Stimulated activated CD4-positive, alpha-beta T cell treated with anti-CD3 and anti-CD28 coated beads, Interleukin-4, amount 100 ng/mL, for 24 hours (primary cell): ENCODE data around the gene HMG20B.
"Not testable (repeated sequence)": the region's sequence is repeated elsewhere in the genome, so short reads cannot be mapped to it uniquely, and the experiment has no call there.

ENCODE experiments used
- DNase-seq: peaks from one replicate; pipeline ENCODE4 v3.0.0-alpha.2; 2020

Gene HMG20B

GRCh38 chr19:3572855-3573161 lies at the start of gene HMG20B:
TSS of gene HMG20B (plus strand) at chr19:3572944. CDS start at chr19:3573310, 366 bp downstream.
- DNase-seq = no peak

GRCh38 chr19:3523361-3524077 lies 49.2 kb upstream of the HMG20B start:
- DNase-seq = no peak

GRCh38 chr19:3524078-3524842 lies 48.5 kb upstream of the HMG20B start:
- no peak for DNase-seq

- DNase-seq = no peak
Measured at GRCh38 chr19:3524904-3525451, 47.8 kb upstream of the HMG20B start.

GRCh38 chr19:3526507-3527237 lies 46.1 kb upstream of the HMG20B start:
- no peak for DNase-seq

- no peak for DNase-seq
Measured at GRCh38 chr19:3527238-3527910, 45.4 kb upstream of the HMG20B start.

GRCh38 chr19:3528080-3528479 lies 44.7 kb upstream of the HMG20B start:
- DNase-seq = no peak

GRCh38 chr19:3528539-3529211 lies 44.1 kb upstream of the HMG20B start:
- no peak for DNase-seq

- DNase-seq = not testable (repeated sequence)
Measured at GRCh38 chr19:3529299-3529698, 43.4 kb upstream of the HMG20B start.

GRCh38 chr19:3530389-3530788 lies 42.4 kb upstream of the HMG20B start:
- DNase-seq = no peak

GRCh38 chr19:3531716-3532115 lies 41.0 kb upstream of the HMG20B start:
- DNase-seq = no peak

- DNase-seq = no peak
Measured at GRCh38 chr19:3532154-3532786, 40.5 kb upstream of the HMG20B start.

GRCh38 chr19:3533033-3533432 lies 39.7 kb upstream of the HMG20B start:
- DNase-seq = no peak

GRCh38 chr19:3533563-3534216 lies 39.1 kb upstream of the HMG20B start:
- no peak for DNase-seq

- DNase-seq = no peak
Measured at GRCh38 chr19:3534375-3535234, 38.1 kb upstream of the HMG20B start.

- no peak for DNase-seq
Measured at GRCh38 chr19:3535235-3535535, 37.6 kb upstream of the HMG20B start.

GRCh38 chr19:3535563-3535965 lies 37.2 kb upstream of the HMG20B start:
- DNase-seq = no peak

- no peak for DNase-seq
Measured at GRCh38 chr19:3535981-3536380, 36.8 kb upstream of the HMG20B start.

- DNase-seq = no peak
Measured at GRCh38 chr19:3536429-3537100, 36.2 kb upstream of the HMG20B start.

- no peak for DNase-seq
Measured at GRCh38 chr19:3537101-3537437, 35.7 kb upstream of the HMG20B start.
